Measurements from ENCODE around the gene ZNF322. TPM values are rescaled to one million over a fixed set of nuclear protein-coding genes. Genes with fewer than 3 reads are reported as not detected.
A peak's percentile ranks its signal among the peaks of the same experiment; 100 is the strongest.

ZNF322 gene
- total RNA-seq, 1 donor from 2014 or later: 7.1 TPM

DNA sequence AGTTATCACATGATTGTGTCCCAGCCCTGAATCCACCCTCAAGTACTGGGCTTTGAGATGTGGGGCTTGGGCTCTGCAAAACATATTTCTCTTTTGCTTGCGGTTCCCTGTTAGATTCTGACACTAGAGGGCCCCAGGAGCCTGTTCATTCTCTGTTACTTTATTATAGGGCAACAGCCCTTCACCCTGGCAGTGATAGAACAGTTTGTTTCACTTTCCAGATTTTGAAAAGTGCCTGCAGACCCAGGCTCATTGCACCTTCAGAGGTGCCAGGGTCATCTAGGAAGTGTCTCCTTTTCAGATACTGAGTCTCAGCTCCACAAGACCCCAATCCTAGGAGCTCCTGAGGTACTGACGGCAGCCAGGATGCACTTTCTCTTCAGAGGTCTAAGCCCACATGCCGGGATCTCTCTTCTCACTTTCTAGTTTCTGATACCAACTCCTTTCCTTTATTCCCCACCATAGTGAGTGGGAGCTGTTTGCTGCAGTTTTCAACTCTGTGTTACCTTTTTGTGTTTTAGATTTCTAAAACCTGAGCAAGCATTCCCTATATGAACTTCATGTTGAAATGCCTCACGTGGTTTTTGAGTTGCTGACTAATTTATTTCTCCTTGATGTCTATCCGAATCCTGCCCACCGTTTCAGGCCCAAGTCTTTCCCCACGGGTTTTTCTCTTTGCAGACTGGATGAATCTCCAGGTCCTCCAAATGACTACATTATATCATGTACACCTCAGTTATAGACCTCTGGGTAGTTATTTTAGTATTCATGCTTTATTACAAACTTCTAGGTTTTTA is 51.9 kb downstream of the ZNF322 start:
- TF ChIP-seq, protein P1, sequence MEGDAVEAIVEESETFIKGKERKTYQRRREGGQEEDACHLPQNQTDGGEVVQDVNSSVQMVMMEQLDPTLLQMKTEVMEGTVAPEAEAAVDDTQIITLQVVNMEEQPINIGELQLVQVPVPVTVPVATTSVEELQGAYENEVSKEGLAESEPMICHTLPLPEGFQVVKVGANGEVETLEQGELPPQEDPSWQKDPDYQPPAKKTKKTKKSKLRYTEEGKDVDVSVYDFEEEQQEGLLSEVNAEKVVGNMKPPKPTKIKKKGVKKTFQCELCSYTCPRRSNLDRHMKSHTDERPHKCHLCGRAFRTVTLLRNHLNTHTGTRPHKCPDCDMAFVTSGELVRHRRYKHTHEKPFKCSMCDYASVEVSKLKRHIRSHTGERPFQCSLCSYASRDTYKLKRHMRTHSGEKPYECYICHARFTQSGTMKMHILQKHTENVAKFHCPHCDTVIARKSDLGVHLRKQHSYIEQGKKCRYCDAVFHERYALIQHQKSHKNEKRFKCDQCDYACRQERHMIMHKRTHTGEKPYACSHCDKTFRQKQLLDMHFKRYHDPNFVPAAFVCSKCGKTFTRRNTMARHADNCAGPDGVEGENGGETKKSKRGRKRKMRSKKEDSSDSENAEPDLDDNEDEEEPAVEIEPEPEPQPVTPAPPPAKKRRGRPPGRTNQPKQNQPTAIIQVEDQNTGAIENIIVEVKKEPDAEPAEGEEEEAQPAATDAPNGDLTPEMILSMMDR (conservative IDR thresholded peaks at IDR 0.05; ENCODE audit: low read depth, low read length): peak; percentile 92
- DNase-seq (ENCODE audit: low read depth): no peak
- H3K4me3 ChIP-seq (ENCODE audit: low read depth, low read length): peak overlapping the region; percentile 33

DNA sequence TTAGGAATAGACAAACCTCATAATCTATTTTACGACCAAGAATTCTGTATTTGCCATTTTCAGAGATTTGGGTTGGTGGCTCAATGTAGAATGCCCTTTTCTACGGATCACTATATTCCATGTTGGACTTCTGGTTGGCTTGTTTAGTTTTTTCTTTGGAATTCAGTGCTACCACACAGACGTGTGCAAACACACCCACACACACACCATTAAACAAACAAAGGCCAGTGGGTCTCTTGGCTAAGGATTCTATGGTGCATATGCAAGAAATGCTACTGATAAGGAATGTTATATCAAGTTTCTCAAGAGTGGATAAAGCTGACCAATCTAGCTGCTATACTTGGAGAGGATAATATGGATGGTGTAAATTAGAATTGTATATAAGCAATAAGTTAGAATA is 54.7 kb downstream of the ZNF322 start:
- no peak overlapping the region for H3K4me3 ChIP-seq (ENCODE audit: low read depth, low read length)
- DNase-seq (ENCODE audit: low read depth): no peak
- TF ChIP-seq, protein P1 (conservative IDR thresholded peaks at IDR 0.05; ENCODE audit: low read depth, low read length): no peak

DNA sequence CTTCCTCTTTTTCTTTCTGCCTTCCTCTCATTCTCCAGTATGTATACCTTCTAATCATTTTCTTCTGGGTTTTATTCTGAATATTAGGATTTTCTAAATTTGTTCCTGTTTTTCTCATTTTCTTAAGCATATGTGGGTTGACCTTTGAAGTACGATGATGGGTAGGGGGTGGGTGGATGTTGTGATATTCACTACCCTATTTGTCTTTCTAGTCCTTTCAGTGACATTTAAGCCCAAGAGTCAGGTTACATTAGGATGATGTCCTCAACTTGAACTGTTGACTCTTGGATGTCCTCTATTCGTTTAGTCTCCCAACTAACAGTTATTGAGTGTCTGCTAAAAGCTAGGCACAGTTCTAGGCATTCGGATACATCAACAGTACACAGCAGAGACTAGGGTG is 55.5 kb downstream of the ZNF322 start:
- no peak for DNase-seq (ENCODE audit: low read depth)
- no peak overlapping the region for H3K4me3 ChIP-seq (ENCODE audit: low read depth, low read length)
- TF ChIP-seq, protein P1 (conservative IDR thresholded peaks at IDR 0.05; ENCODE audit: low read depth, low read length): no peak

DNA sequence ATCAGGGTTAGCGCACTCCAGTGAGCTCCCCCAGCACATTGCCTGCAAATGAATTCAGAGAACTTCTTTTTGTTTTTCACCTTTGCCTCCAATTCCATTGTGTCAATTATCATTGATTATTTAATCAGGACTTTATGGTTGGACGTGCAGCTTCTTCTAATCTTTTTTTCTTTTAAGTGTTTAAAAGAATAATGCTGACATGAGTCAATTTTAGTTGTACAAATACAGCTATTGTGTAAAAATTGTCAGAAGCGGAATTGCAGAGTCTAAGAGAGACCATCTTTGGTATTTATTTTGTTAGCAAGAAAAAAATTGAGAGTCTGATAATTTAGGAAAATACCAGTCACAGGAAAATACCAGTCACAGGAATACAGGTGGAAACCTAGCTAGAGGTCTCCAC is 57.3 kb downstream of the ZNF322 start:
- TF ChIP-seq, protein P1 (conservative IDR thresholded peaks at IDR 0.05; ENCODE audit: low read depth, low read length): no peak
- no peak for DNase-seq (ENCODE audit: low read depth)
- no peak overlapping the region for H3K4me3 ChIP-seq (ENCODE audit: low read depth, low read length)

DNA sequence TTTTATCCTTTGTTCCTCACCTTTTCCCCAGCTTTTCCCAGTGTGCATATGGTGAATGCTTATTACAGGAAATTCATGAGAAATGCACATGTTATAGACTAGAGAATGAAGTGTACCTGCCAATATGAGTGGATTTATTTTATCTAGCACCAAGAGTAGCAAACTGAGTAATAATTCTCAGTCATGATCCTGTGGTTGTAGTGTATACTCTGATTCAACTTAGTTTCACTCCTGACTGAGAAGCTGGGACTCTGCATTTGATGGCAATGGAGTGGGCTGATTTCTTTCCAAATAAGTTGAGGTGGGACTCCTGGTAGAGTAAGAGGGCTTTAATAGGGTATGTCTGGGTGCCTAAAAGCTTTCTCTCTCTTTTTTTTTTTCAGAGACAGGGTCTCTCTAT is 58.8 kb downstream of the ZNF322 start:
- TF ChIP-seq, protein P1 (conservative IDR thresholded peaks at IDR 0.05; ENCODE audit: low read depth, low read length): no peak
- H3K4me3 ChIP-seq (ENCODE audit: low read depth, low read length): no peak overlapping the region
- no peak for DNase-seq (ENCODE audit: low read depth)

DNA sequence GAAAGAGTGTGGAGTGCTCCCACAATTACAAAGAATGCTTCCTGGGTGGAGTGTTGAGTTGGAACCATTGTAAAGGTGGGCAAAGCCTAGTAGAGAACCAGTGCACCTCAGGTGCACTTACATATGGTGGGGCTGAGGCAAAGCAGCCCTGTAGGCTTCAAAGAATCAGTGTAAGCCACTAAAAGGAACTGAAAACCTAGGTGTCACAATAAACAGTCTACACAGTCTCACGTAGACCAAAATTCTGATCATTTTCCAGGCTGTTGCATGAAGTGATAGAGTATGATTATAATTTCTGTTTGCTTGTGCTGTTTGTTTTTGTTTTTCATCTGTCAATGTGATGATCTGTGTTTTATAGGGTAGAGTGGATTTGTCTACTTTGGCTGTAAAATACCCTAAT is 60.0 kb downstream of the ZNF322 start:
- no peak for DNase-seq (ENCODE audit: low read depth)
- TF ChIP-seq, protein P1 (conservative IDR thresholded peaks at IDR 0.05; ENCODE audit: low read depth, low read length): no peak
- no peak overlapping the region for H3K4me3 ChIP-seq (ENCODE audit: low read depth, low read length)

DNA sequence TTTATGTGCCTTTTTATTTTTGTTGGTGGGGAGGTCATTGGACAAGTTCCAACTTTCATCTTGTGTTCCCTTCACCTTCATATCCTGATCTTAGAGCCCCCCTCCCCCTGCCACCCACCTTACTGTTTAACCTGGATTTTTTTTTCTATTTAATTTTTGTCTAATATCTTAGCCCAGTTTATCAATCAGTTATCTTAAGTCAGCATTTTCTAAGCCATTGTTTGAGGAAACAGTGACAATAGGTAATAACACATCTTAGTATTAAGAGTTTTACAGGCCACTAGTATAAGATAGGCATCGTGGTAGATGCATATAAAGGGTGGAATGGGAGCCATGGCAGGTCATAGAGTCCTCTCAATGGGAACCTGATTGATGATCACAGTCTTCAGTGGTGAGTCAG is 60.4 kb downstream of the ZNF322 start:
- DNase-seq (ENCODE audit: low read depth): no peak
- no peak overlapping the region for H3K4me3 ChIP-seq (ENCODE audit: low read depth, low read length)
- TF ChIP-seq, protein P1 (conservative IDR thresholded peaks at IDR 0.05; ENCODE audit: low read depth, low read length): no peak
